Rectal smooth muscle tissue (tissue), 1 donor: Measurements from ENCODE around the gene TMEM108.
A peak's percentile ranks its signal among the peaks of the same experiment; 100 is the strongest.
"Not testable (repeated sequence)": the region's sequence is repeated elsewhere in the genome, so short reads cannot be mapped to it uniquely, and the experiment has no call there.

Source experiments
- H3K27ac ChIP-seq: one replicate; pipeline ENCODE4 v1.7.0; 2013; ENCODE audit warnings: low read depth, low read length, inconsistent platforms
- H3K27me3 ChIP-seq: one replicate; pipeline ENCODE4 v1.7.0; 2013; ENCODE audit warnings: low read length; ENCODE audit not compliant: control insufficient read depth, insufficient read depth
- H3K36me3 ChIP-seq: one replicate; pipeline ENCODE4 v1.7.0; 2013; ENCODE audit warnings: low read length; ENCODE audit not compliant: control insufficient read depth, insufficient read depth
- H3K4me1 ChIP-seq: one replicate; pipeline ENCODE4 v1.7.0; 2013; ENCODE audit warnings: low read length; ENCODE audit not compliant: control insufficient read depth, insufficient read depth
- H3K4me3 ChIP-seq: one replicate; pipeline ENCODE4 v1.7.0; 2013; ENCODE audit warnings: low read length
- H3K9ac ChIP-seq: one replicate; pipeline ENCODE4 v1.7.0; 2013; ENCODE audit warnings: low read length

The TMEM108 gene

GRCh38 chr3:133038089-133038730 is at the start of gene TMEM108:
TSS of gene TMEM108 (plus strand) at chr3:133038391.
- no peaks in the 10 kb centered on the region for H3K4me1 ChIP-seq
- H3K4me3 ChIP-seq, result peak within 1 kb of the TSS; percentile 73
- H3K36me3 ChIP-seq, result no peaks in the 10 kb centered on the region
- H3K27ac ChIP-seq, result no peak within 1 kb of the TSS
- H3K9ac ChIP-seq, result no peak within 1 kb of the TSS
- peaks cover 12% of the 10 kb centered on the region for H3K27me3 ChIP-seq

- Histone ChIP-seq H3K27me3 (no peaks in the 10 kb centered on the region), H3K4me1 (no peaks in the 10 kb centered on the region), H3K36me3 (no peaks in the 10 kb centered on the region), H3K4me3 (no peak overlapping the region), H3K27ac (no peak overlapping the region), H3K9ac (no peak overlapping the region)
These were observed 42.2 kb upstream of the TMEM108 start for GRCh38 chr3:132995971-132996370.

GRCh38 chr3:132997404-132998185 is 40.6 kb upstream of the TMEM108 start:
- Histone ChIP-seq H3K9ac (no peak overlapping the region), H3K36me3 (no peaks in the 10 kb centered on the region), H3K4me1 (no peaks in the 10 kb centered on the region), H3K27me3 (no peaks in the 10 kb centered on the region), H3K4me3 (no peak overlapping the region), H3K27ac (no peak overlapping the region)

GRCh38 chr3:133005032-133005431 is 33.2 kb upstream of the TMEM108 start:
- not testable (repeated sequence) for H3K36me3 ChIP-seq, H3K27ac ChIP-seq, H3K9ac ChIP-seq, H3K27me3 ChIP-seq, H3K4me1 ChIP-seq, H3K4me3 ChIP-seq

DNA sequence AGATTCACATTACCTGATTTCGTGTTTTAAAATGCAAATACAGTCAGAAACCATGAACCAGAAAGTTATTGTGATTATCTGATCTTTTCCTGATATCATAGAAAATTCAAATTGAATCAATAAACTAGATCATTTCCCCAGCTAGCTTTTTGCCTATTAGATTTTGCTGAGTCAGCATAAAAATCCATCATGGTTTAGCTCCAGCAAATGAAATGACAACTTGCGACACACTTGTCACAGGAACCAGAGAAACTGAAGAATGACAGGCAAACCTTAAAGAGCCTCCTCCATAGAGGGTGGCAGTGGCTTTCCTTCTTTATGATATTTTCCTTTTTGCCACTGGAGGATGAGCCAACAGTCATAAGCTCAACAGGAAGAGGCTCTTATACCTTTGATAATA is 30.6 kb upstream of the TMEM108 start:
- H3K4me3 ChIP-seq, result no peak overlapping the region
- no peak overlapping the region for H3K27ac ChIP-seq
- H3K27me3 ChIP-seq, result no peaks in the 10 kb centered on the region
- no peak overlapping the region for H3K9ac ChIP-seq
- no peaks in the 10 kb centered on the region for H3K4me1 ChIP-seq
- H3K36me3 ChIP-seq, result no peaks in the 10 kb centered on the region

GRCh38 chr3:133014325-133014724 is 23.9 kb upstream of the TMEM108 start:
- Histone ChIP-seq H3K27me3 (no peaks in the 10 kb centered on the region), H3K36me3 (no peaks in the 10 kb centered on the region), H3K9ac (no peak overlapping the region), H3K27ac (no peak overlapping the region), H3K4me3 (no peak overlapping the region), H3K4me1 (no peaks in the 10 kb centered on the region)

DNA sequence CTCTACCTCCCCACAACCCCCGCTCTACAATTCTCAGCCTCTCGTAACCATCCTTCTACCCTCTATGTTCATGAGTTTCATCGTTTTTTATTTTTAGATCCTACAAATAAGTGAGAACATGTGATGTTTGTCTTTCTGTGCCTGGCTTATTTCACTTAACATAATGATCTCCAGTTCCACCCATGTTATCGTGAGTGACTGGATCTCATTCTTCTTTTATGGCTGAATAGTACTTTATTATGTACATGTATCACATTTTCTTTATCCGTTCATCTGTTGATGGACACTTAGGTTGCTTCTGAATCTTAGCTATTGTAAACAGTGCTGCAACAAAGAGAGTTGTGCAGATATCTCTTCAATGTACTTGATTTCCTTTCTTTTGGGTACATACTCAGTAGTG is 22.6 kb upstream of the TMEM108 start:
- H3K4me1 ChIP-seq, H3K36me3 ChIP-seq: not testable (repeated sequence)

GRCh38 chr3:133016838-133017309 is 21.3 kb upstream of the TMEM108 start:
- no peaks in the 10 kb centered on the region for H3K4me1 ChIP-seq
- no peaks in the 10 kb centered on the region for H3K27me3 ChIP-seq
- H3K36me3 ChIP-seq, result no peaks in the 10 kb centered on the region
- H3K4me3 ChIP-seq, result no peak overlapping the region
- no peak overlapping the region for H3K9ac ChIP-seq
- no peak overlapping the region for H3K27ac ChIP-seq

More for the DNA sequence above, 22.6 kb upstream of the TMEM108 start:
- not testable (repeated sequence) for H3K9ac ChIP-seq, H3K4me3 ChIP-seq, H3K27me3 ChIP-seq, H3K27ac ChIP-seq

GRCh38 chr3:133018921-133019320 is 19.3 kb upstream of the TMEM108 start:
- H3K4me3 ChIP-seq, result no peak overlapping the region
- H3K9ac ChIP-seq, result no peak overlapping the region
- no peaks in the 10 kb centered on the region for H3K36me3 ChIP-seq
- H3K27ac ChIP-seq, result no peak overlapping the region
- H3K4me1 ChIP-seq, result no peaks in the 10 kb centered on the region
- no peaks in the 10 kb centered on the region for H3K27me3 ChIP-seq

- no peaks in the 10 kb centered on the region for H3K4me1 ChIP-seq
- no peak overlapping the region for H3K27ac ChIP-seq
- no peak overlapping the region for H3K4me3 ChIP-seq
- H3K9ac ChIP-seq, result no peak overlapping the region
- no peaks in the 10 kb centered on the region for H3K27me3 ChIP-seq
- H3K36me3 ChIP-seq, result no peaks in the 10 kb centered on the region
These were observed 17.0 kb upstream of the TMEM108 start for GRCh38 chr3:133021206-133021605.

GRCh38 chr3:133023362-133023761 is 14.8 kb upstream of the TMEM108 start:
- Histone ChIP-seq H3K9ac (no peak overlapping the region), H3K27me3 (no peaks in the 10 kb centered on the region)

DNA sequence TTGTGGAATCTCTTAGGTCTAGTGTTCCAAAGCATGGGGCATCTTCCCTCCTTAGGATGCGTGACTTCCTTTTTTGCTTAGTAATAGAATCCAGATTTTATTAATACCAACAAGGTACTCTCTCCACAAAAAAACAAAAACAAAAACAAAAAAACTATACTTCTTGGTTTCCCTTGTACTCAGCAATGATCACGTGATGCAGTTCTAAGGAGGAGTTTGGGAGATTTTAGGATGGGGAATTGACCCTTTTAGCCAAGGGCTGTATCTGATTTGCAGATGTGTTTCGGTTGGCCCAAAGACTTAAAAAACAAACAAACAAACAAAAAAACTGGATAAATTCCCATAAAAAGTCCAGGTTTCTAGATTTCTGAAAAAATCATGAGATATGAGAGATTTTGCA is 12.6 kb upstream of the TMEM108 start:
- no peaks in the 10 kb centered on the region for H3K36me3 ChIP-seq
- H3K27me3 ChIP-seq, result no peaks in the 10 kb centered on the region
- no peaks in the 10 kb centered on the region for H3K4me1 ChIP-seq
- H3K9ac ChIP-seq, result no peak overlapping the region
- no peak overlapping the region for H3K4me3 ChIP-seq
- no peak overlapping the region for H3K27ac ChIP-seq

More at GRCh38 chr3:133023362-133023761, 14.8 kb upstream of the TMEM108 start:
- Histone ChIP-seq H3K4me1 (no peaks in the 10 kb centered on the region), H3K4me3 (no peak overlapping the region), H3K27ac (no peak overlapping the region), H3K36me3 (no peaks in the 10 kb centered on the region)

DNA sequence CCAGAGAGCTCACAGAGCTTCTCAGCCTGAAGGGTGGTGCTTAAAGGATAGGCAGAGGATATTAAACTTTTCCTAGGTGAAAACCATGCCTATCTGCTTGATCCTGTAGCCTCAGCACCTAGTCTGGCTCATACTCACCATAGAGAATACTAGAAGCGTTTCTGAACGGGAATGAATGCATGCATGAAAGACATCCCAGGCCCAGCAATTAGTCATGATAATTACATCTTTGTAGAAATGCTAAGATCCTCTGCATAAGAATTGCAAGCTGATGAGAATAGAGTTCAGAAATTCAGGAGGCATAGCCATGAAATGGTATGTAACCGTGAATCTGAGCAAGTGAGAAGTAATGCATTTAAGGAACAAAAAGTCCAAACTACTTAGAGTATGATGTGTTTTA is 5.9 kb upstream of the TMEM108 start:
- H3K36me3 ChIP-seq, result no peaks in the 10 kb centered on the region
- no peaks in the 10 kb centered on the region for H3K27me3 ChIP-seq
- H3K9ac ChIP-seq, result no peak overlapping the region
- H3K4me3 ChIP-seq, result no peak overlapping the region
- no peaks in the 10 kb centered on the region for H3K4me1 ChIP-seq
- no peak overlapping the region for H3K27ac ChIP-seq
